HepG2 (cell line): ENCODE results near the gene VTI1B. TPM values are rescaled to one million over a fixed set of nuclear protein-coding genes. Genes with fewer than 3 reads are reported as not detected.
A peak's percentile ranks its signal among the peaks of the same experiment; 100 is the strongest.

ENCODE experiments used
- AGO2 ChIP-seq: fragments of 200-400 bp; formaldehyde crosslinking; optimal IDR thresholded peaks from 2 replicates; pipeline ENCODE3; 2017; ENCODE audit warnings: mild to moderate bottlenecking, low read depth, low read length, moderate library complexity
- ARID2 ChIP-seq: sonication (generic); formaldehyde crosslinking; IDR thresholded peaks from 2 replicates; pipeline ENCODE4 v1.8.1; 2022; ENCODE audit warnings: mild to moderate bottlenecking, missing genetic modification reagents, borderline replicate concordance
- EP300 ChIP-seq, 3 experiments: sonication (generic) in 1 of 3; formaldehyde crosslinking in 1 of 3; IDR thresholded peaks; 2 replicates each; pipeline versions ENCODE4 v1.5.1 to v1.6.1; 2011 to 2020; ENCODE audit warnings: low read depth in 2 of 3, low read length in 2 of 3, borderline replicate concordance in 1 of 3, improper control_type of control experiment in 1 of 3, mild to moderate bottlenecking in 1 of 3, missing genetic modification reagents in 1 of 3, moderate library complexity in 1 of 3
- FLYWCH1 ChIP-seq: sonication (generic); formaldehyde crosslinking; IDR thresholded peaks from 2 replicates; pipeline ENCODE4 v1.8.1; 2023; ENCODE audit warnings: mild to moderate bottlenecking, missing genetic modification reagents
- GABPA ChIP-seq, 2 experiments: IDR thresholded peaks; 2 replicates each; pipeline ENCODE4 v1.6.1; 2011 to 2016; ENCODE audit warnings: low read depth in 2 of 2, low read length in 1 of 2, missing biosample characterization in 1 of 2, missing genetic modification characterization in 1 of 2
- HBP1 ChIP-seq: IDR thresholded peaks from 2 replicates; pipeline ENCODE4 v1.6.1; 2016; ENCODE audit warnings: low read depth, control low read depth
- KDM4B ChIP-seq: sonication (generic); formaldehyde crosslinking; IDR thresholded peaks from 2 replicates; pipeline ENCODE4 v1.4.0; 2020; ENCODE audit warnings: missing genetic modification reagents
- KLF15 ChIP-seq: sonication (generic); formaldehyde crosslinking; IDR thresholded peaks from 2 replicates; pipeline ENCODE4 v1.8.1; 2023; ENCODE audit warnings: borderline replicate concordance, mild to moderate bottlenecking, inconsistent platforms, missing genetic modification reagents, mixed read lengths
- MTF1 ChIP-seq: sonication (generic); formaldehyde crosslinking; IDR thresholded peaks from 2 replicates; pipeline ENCODE4 v1.5.0; 2020; ENCODE audit warnings: missing genetic modification reagents
- NKX3-1 ChIP-seq: sonication (generic); formaldehyde crosslinking; IDR thresholded peaks from 2 replicates; pipeline ENCODE4 v1.5.0; 2020; ENCODE audit warnings: missing genetic modification reagents
- PCBP1 ChIP-seq: fragments of 200-400 bp; formaldehyde crosslinking; IDR thresholded peaks from 2 replicates; pipeline ENCODE4 v1.6.1; 2017; ENCODE audit warnings: mild to moderate bottlenecking, low read depth, low read length, borderline replicate concordance
- POLR2AphosphoS2 ChIP-seq: IDR thresholded peaks from 2 replicates; pipeline ENCODE4 v1.6.1; 2011; ENCODE audit warnings: low read depth, low read length, improper control_type of control experiment
- PRPF4 ChIP-seq: fragments of 200-400 bp; formaldehyde crosslinking; IDR thresholded peaks from 2 replicates; pipeline ENCODE4 v1.6.1; 2016; ENCODE audit warnings: low read length, low read depth; ENCODE audit not compliant: poor library complexity, severe bottlenecking
- REL ChIP-seq: sonication (generic); formaldehyde crosslinking; conservative IDR thresholded peaks from 2 replicates; pipeline ENCODE4 v1.8.0; 2022; ENCODE audit warnings: mild to moderate bottlenecking, missing genetic modification reagents, moderate library complexity
- SIN3A ChIP-seq: IDR thresholded peaks from 2 replicates; pipeline ENCODE4 v1.6.1; 2011; ENCODE audit warnings: low read depth, mild to moderate bottlenecking, control low read depth, low read length, borderline replicate concordance
- TBL1XR1 ChIP-seq: fragments of 150-350 bp; IDR thresholded peaks from 2 replicates; pipeline ENCODE4 v1.6.1; 2014; ENCODE audit warnings: borderline replicate concordance, low read length; ENCODE audit not compliant: partially characterized antibody
- TEAD3 ChIP-seq: optimal IDR thresholded peaks from 2 replicates; pipeline ENCODE3; 2016; ENCODE audit warnings: borderline replicate concordance
- TGIF2 ChIP-seq: IDR thresholded peaks from 2 replicates; pipeline ENCODE4 v1.6.1; 2016; ENCODE audit warnings: control low read depth, missing compliant biosample characterization
- THAP11 ChIP-seq: IDR thresholded peaks from 2 replicates; pipeline ENCODE4 v1.6.1; 2016; ENCODE audit warnings: missing biosample characterization, missing genetic modification reagents
- THAP7 ChIP-seq: sonication (generic); formaldehyde crosslinking; IDR thresholded peaks from 2 replicates; pipeline ENCODE4 v1.8.1; 2023; ENCODE audit warnings: mild to moderate bottlenecking, missing genetic modification reagents
- TRIM24 ChIP-seq: sonication (generic); formaldehyde crosslinking; IDR thresholded peaks from 2 replicates; pipeline ENCODE4 v1.8.0; 2022; ENCODE audit warnings: mild to moderate bottlenecking, missing genetic modification reagents
- ZEB1 ChIP-seq: IDR thresholded peaks from 2 replicates; pipeline ENCODE4 v1.6.1; 2012; ENCODE audit warnings: mild to moderate bottlenecking, low read depth, inconsistent platforms; ENCODE audit not compliant: insufficient replicate concordance
- ZFAT ChIP-seq: sonication (generic); formaldehyde crosslinking; conservative IDR thresholded peaks from 2 replicates; pipeline ENCODE4 v1.8.1; 2023; ENCODE audit warnings: missing genetic modification reagents, inconsistent platforms
- ZNF160 ChIP-seq: sonication (generic); formaldehyde crosslinking; IDR thresholded peaks from 2 replicates; pipeline ENCODE4 v1.8.0; 2022; ENCODE audit warnings: mild to moderate bottlenecking, inconsistent platforms, missing genetic modification reagents
- ZNF274 ChIP-seq: sonication (generic); formaldehyde crosslinking; IDR thresholded peaks from 2 replicates; pipeline ENCODE4 v1.5.1; 2020; ENCODE audit warnings: mild to moderate bottlenecking, missing genetic modification reagents
- ZNF3 ChIP-seq: IDR thresholded peaks from 2 replicates; pipeline ENCODE4 v1.7.0; 2017; ENCODE audit warnings: inconsistent platforms
- ZNF460 ChIP-seq: sonication (generic); formaldehyde crosslinking; IDR thresholded peaks from 2 replicates; pipeline ENCODE4 v1.5.1; 2020; ENCODE audit warnings: missing genetic modification reagents, mild to moderate bottlenecking, borderline replicate concordance
- ZSCAN30 ChIP-seq: sonication (generic); formaldehyde crosslinking; IDR thresholded peaks from 2 replicates; pipeline ENCODE4 v1.5.0; 2020; ENCODE audit warnings: mild to moderate bottlenecking, missing genetic modification reagents
- ZSCAN9 ChIP-seq: IDR thresholded peaks from 2 replicates; pipeline ENCODE4 v1.6.1; 2016; ENCODE audit warnings: borderline replicate concordance
- polyA plus RNA-seq, 8 experiments: library from polyadenylated mRNA; depleted of rRNA in 3 of 8; stranded (reverse) in 7 of 8; unstranded in 1 of 8; fragments of >200 nt; fragmentation: Illumina TruSeq in 4 of 8; extraction: Trizol in 4 of 8; gene quantifications; 2 replicates each; pipeline versions ENCODE4 v1.2.1 to v1.2.3, GENCODE V29; 2011 to 2016; ENCODE audit warnings: low read depth in 4 of 8, missing spikeins in 1 of 8, mixed read lengths in 1 of 8; ENCODE audit not compliant: insufficient read depth in 1 of 8
- total RNA-seq, 5 experiments: library from RNA; depleted of rRNA; stranded (reverse); fragments of >200 nt; fragmentation: Illumina TruSeq; extraction: Trizol; gene quantifications; 2 replicates each; pipeline ENCODE4 v1.2.3, GENCODE V29; 2016; ENCODE audit warnings: low read depth in 1 of 5
- TF ChIP-seq, protein P1 (sequence below): sonication (generic); formaldehyde crosslinking; IDR thresholded peaks from 2 replicates; pipeline ENCODE4 v1.4.0; 2020; ENCODE audit warnings: mild to moderate bottlenecking, missing genetic modification reagents

Gene VTI1B
- total and polyA plus RNA-seq, 2 of the 13 experiments (the other 11 are each of a cell fraction or from before 2014, with no cell fraction given), result 39.0 to 103 TPM

- TF ChIP-seq ARID2 (no peak), PRPF4 (peak; percentile 79), REL (CRISPR knock-in tag) (no peak), ZNF274 (CRISPR knock-in tag) (no peak), FLYWCH1 (CRISPR knock-in tag) (no peak), KDM4B (CRISPR knock-in tag) (no peak), TRIM24 (CRISPR knock-in tag) (no peak), ZFAT (CRISPR knock-in tag) (no peak), GABPA (IDR thresholded peaks at IDR 0.05; ENCODE audit: low read depth, low read length) (no peak), GABPA (CRISPR knock-in tag; IDR thresholded peaks at IDR 0.05; ENCODE audit: low read depth) (no peak; the same call in 1 of the 2 replicates), ZNF3 (CRISPR knock-in tag) (no peak), ZNF460 (CRISPR knock-in tag) (no peak), EP300 (IDR thresholded peaks at IDR 0.05; ENCODE audit: low read depth in 2 of 2, low read length in 2 of 2) (peak in 1 of 2 experiments; percentile 61; a peak in 1 of 4 replicates), EP300 (CRISPR knock-in tag; IDR thresholded peaks at IDR 0.05; ENCODE audit: borderline replicate concordance) (no peak), THAP7 (CRISPR knock-in tag) (no peak), PCBP1 (no peak), TBL1XR1 (no peak), NKX3-1 (CRISPR knock-in tag) (peak; percentile 32; the same call in 1 of the 2 replicates), MTF1 (CRISPR knock-in tag) (no peak), THAP11 (0 out of 2 replicates have a peak, but pooled peaks have one; percentile 36), HBP1 (CRISPR knock-in tag) (0 out of 2 replicates have a peak, but pooled peaks have one; percentile 52), AGO2 (no peak), SIN3A (peak; percentile 80; the same call in 1 of the 2 replicates), TEAD3 (CRISPR knock-in tag) (no peak), POLR2AphosphoS2 (no peak), TGIF2 (CRISPR knock-in tag) (0 out of 2 replicates have a peak, but pooled peaks have one; percentile 46), KLF15 (no peak), ZEB1 (no peak), ZSCAN30 (0 out of 2 replicates have a peak, but pooled peaks have one; percentile 42), ZSCAN9 (no peak), ZNF160 (CRISPR knock-in tag) (no peak)
- TF ChIP-seq, protein P1, sequence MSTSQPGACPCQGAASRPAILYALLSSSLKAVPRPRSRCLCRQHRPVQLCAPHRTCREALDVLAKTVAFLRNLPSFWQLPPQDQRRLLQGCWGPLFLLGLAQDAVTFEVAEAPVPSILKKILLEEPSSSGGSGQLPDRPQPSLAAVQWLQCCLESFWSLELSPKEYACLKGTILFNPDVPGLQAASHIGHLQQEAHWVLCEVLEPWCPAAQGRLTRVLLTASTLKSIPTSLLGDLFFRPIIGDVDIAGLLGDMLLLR (CRISPR knock-in tag), result no peak
Measured at GRCh38 chr14:67622675-67623074, 51.8 kb downstream of the VTI1B start (continued).
